C4-2B (cell line): ENCODE results near the gene MAST4.

Experiments
- H3K27ac ChIP-seq: fragments of 450-650 bp; 2 replicates; pipeline ENCODE4 v1.5.1; 2017
- ZFX ChIP-seq: fragments of 450-650 bp; IDR thresholded peaks from 2 replicates; pipeline ENCODE4 v1.6.1; 2017
- TF ChIP-seq, protein P1 (sequence below): fragments of 450-650 bp; conservative IDR thresholded peaks from 2 replicates; pipeline ENCODE4 v1.5.1; 2017; ENCODE audit warnings: mild to moderate bottlenecking

The MAST4 gene

DNA sequence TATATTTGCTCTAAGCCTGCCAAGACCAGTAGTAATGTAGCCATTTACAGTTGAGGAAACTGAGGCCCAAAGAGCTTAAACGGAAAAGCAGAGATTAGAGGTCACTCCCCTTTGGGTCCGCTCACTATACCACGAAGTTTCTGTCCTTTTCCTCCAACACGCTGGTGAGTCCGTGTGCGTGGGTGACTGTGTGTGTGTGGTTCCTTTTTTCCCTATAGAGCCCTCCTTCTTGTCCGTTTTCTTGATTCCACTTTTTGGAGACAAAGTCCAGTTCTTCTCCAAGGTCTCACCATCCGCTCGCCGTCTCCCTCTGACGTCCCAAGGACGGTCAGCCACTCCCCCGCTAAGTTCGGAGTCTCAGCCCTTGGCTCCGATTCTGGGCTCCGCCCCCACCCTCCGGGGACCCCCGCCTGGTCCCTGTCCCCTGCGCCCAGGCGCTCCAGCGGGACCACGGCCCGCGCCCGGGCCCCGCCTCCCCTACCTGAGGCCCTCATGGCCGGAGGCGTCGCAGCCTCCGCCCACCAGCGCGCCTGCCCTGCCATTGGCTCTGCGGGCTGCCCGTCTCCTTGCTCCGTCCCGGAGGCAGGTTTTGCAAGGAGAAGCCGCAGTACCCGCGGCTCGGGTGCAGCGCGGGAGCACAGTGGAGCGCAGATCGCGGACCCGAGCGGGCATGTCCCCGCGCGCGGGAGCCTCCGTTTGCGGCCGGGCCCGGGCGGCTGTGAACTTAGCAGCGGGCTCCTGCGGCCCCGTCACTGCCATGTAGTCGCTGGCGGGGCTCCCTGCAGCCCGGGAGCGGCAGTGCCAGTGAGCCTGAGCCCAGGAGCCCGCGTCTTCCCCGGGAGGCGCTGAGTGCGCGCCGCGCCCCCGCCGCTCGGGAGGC lies at the start of gene MAST4:
MAST4 (plus strand) TSS at position 638 of the 880 bp plus-strand sequence. CDS start 263 bp downstream, outside the sequence.
- peak within 1 kb of the TSS; percentile 25; the same call in 1 of the 2 replicates for H3K27ac ChIP-seq
- TF ChIP-seq, protein P1, sequence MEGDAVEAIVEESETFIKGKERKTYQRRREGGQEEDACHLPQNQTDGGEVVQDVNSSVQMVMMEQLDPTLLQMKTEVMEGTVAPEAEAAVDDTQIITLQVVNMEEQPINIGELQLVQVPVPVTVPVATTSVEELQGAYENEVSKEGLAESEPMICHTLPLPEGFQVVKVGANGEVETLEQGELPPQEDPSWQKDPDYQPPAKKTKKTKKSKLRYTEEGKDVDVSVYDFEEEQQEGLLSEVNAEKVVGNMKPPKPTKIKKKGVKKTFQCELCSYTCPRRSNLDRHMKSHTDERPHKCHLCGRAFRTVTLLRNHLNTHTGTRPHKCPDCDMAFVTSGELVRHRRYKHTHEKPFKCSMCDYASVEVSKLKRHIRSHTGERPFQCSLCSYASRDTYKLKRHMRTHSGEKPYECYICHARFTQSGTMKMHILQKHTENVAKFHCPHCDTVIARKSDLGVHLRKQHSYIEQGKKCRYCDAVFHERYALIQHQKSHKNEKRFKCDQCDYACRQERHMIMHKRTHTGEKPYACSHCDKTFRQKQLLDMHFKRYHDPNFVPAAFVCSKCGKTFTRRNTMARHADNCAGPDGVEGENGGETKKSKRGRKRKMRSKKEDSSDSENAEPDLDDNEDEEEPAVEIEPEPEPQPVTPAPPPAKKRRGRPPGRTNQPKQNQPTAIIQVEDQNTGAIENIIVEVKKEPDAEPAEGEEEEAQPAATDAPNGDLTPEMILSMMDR = no peak
- no peak for TF ChIP-seq ZFX

DNA sequence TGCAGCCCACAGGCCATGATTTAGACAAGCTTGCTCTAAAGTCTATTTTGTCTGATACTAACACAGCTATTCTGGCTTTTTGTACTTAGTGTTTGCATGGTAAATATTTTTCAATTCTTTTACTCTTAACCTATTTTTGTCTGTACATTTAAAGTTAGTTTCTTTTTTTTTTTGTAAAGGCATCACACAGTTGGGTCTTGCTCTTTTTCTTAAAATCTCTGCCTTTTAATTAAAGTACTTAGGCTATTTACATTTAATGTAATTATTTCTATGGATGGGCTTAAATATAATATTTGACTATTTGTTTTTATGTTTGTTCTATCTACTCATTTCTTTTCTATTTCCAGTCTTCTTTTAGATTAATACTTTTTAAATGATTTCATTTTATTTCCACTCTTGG lies 49.7 kb upstream of the MAST4 start:
- H3K27ac ChIP-seq = no peak overlapping the region
- no peak for TF ChIP-seq ZFX
- TF ChIP-seq, protein P1 = no peak

DNA sequence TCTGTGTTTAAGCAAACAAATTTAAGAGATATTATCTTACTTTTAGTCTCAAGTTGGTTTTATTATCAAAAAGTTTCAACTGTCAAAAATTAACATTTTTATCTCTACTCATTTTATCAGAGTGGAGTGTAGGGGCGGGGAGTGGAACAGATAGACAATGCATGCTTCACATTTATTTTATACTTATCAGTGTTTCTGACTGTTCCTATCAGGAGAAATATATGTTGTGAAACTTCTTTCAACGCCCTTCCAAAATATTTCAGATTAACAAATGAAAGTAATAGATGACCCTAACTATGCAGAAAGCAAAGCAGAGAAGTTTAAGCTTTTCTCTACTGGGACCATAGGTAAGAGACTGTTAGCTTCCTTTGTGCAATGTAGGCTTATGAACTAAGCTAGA lies 44.9 kb upstream of the MAST4 start:
- TF ChIP-seq ZFX = no peak
- TF ChIP-seq, protein P1 = no peak
- no peak overlapping the region for H3K27ac ChIP-seq

DNA sequence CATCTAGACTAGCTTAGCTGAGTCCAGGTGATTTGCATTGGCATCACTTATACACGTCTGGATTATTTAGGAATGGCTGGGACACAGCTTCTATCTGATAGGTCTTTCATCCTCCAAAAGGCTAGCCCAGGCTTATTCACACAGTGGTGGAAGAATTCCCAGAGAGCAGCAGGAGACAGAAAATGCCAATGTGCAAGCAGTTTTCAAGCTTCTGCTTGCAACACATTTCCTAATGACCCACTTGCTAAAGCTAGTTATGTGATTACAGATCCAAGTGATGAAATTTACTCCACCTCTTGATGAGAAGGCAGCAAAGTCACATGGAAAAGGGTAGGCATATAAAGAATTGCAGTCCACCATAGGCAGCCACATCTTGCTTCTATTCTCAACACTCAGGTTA lies 44.2 kb upstream of the MAST4 start:
- no peak for TF ChIP-seq ZFX
- TF ChIP-seq, protein P1 = no peak
- H3K27ac ChIP-seq = no peak overlapping the region

DNA sequence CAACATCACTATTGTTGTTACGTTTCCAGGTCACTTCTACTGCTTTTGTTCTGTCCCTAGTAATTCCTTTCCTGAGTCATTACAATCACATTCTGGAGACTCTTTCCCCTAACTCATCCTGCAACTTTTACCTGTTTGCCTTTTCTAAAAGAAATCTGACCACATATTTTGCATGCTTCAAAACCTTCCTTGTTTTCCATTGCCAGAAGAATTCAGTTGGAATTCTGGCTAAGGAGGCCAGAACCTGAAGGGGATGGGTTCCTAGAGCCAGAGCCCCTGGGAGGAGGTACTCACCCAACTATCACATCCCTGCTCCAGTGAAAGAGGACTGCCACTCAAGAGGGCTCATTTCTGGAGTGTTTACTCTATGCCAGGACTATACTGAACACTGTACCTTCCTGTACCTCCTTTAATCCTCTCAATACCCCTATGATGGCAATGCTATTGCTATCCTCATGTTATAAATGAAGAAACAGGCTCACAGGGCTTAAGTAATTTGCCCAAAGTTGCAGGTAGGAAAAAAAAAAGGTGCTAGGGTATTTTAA lies 42.8 kb upstream of the MAST4 start:
- no peak overlapping the region for H3K27ac ChIP-seq
- no peak for TF ChIP-seq ZFX
- TF ChIP-seq, protein P1 = no peak

DNA sequence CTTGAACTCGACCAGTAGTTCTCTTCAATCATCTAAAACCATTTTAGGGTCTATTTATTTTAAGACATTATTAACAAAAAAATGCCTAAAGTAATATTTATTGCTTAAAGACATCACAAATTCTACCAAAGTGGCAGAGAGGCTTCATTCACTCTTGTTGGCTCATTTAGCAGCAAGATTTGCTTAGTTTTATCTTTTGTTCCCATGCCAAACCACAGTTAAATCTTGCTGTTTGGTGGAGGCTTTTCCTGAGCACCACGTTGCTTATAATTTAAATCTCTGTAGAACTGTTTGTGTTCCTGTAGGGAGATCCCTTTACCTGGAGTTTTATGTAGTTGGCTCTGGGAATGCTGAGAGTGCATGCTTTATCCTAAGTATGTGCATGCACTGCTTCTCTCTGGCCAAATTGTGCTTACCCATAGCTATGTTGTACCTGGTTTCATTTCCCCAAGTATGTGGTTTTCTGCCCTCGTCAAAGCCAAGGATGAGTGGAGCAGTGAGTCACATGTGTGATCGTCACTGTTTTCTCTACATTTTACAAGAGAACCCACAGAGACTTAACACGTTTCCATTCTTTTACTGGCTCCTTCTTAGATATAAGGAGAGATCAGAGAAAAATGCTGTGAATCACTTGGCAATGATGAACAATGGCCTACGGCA lies 42.1 kb upstream of the MAST4 start:
- no peak overlapping the region for H3K27ac ChIP-seq
- TF ChIP-seq ZFX = no peak
- TF ChIP-seq, protein P1 = no peak

DNA sequence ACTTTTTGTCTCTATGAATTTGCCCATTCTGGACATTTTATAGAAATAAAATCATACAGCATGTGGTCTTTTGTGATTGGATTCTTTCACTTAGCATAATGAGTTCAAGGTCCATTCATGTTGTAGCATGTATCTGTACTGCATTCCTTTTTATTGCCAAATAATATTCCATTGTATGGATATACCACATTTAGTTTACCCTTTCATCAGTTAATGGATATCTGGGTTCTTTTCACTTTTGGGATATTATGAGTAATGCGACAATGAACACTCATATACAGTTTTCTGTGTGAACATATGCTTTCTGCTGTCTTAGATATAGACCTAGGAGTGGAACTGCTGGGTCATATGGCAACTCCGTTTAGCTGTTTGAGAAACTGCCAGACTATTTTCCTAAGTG lies 41.3 kb upstream of the MAST4 start:
- no peak overlapping the region for H3K27ac ChIP-seq
- TF ChIP-seq, protein P1 = no peak
